ENCODE results near the gene ZNF155. TPM values are rescaled to one million over a fixed set of nuclear protein-coding genes. Genes with fewer than 3 reads are reported as not detected.

Gene ZNF155
- total and polyA plus RNA-seq, 11 donors: 4.0 to 7.7 (median 6.3) TPM

GRCh38 chr19:43966079-43966694 is 17.8 kb upstream of the ZNF155 start:
- ATAC-seq: no peak
- H3K27ac ChIP-seq: no peak overlapping the region
- WGBS, 4 donors: 98 to 99% (median 98%) methylated on average over 3 of the region's 3 CpGs
- intact Hi-C loops (cut with DNase I): no loop called here
- H3K9me3 ChIP-seq: peaks cover 0 to 100% (median 91%) of the 10 kb centered on the region in 12 donors
- H3K4me1 ChIP-seq: no peaks in the 10 kb centered on the region
- no peaks in the 10 kb centered on the region for H3K27me3 ChIP-seq
- no peak overlapping the region for H3K4me3 ChIP-seq
- peaks cover 20 to 96% (median 55%) of the 10 kb centered on the region in 9 donors for H3K36me3 ChIP-seq
- no peak for DNase-seq
- TF ChIP-seq POLR2A (IDR thresholded peaks at IDR 0.05): no peak
- no peak for TF ChIP-seq CTCF (IDR thresholded peaks at IDR 0.05)

GRCh38 chr19:43976732-43977131 is 7.3 kb upstream of the ZNF155 start:
- H3K36me3 ChIP-seq: no peaks in the 10 kb centered on the region
- no peak overlapping the region for H3K4me3 ChIP-seq
- TF ChIP-seq CTCF (IDR thresholded peaks at IDR 0.05): no peak
- TF ChIP-seq POLR2A (IDR thresholded peaks at IDR 0.05): no peak
- 90 to 96% (median 95%) methylated on average over 1 of the region's 1 CpG for WGBS, 4 donors
- intact Hi-C loops (cut with DNase I): no loop called here
- DNase-seq (no peak), ATAC-seq (no peak)
- H3K27ac ChIP-seq: no peak overlapping the region
- H3K9me3 ChIP-seq: peaks cover 0 to 100% (median 65%) of the 10 kb centered on the region in 12 donors
- no peaks in the 10 kb centered on the region for H3K27me3 ChIP-seq
- no peaks in the 10 kb centered on the region for H3K4me1 ChIP-seq

- intact Hi-C loops (cut with DNase I): loop anchor here in 2 of 10 donors (1.0 to 10.0 kb wide), 3 partner anchors 32 to 181 kb away; partner anchors contain the start of genes ZNF221 (in 1 of the 2), ZNF225 (in 1 of the 2) and ZNF226 (in 1 of the 2)
- Histone ChIP-seq H3K9me3 (peaks cover 0 to 44% (median 16%) of the 10 kb centered on the region in 12 donors), H3K36me3 (peaks cover 0 to 12% (median 3%) of the 10 kb centered on the region in 9 donors), H3K4me3 (peak overlapping the region in 10 of 12 donors; percentile 51 to 89 (median 72)), H3K27me3 (no peaks in the 10 kb centered on the region), H3K27ac (peak overlapping the region in 8 of 12 donors; percentile 25 to 91 (median 75)), H3K4me1 (peaks cover 0 to 15% (median 7%) of the 10 kb centered on the region in 12 donors)
- no peak for TF ChIP-seq POLR2A (IDR thresholded peaks at IDR 0.05)
- no peak for TF ChIP-seq CTCF (IDR thresholded peaks at IDR 0.05)
- 69 to 80% (median 79%) methylated on average over 2 of the region's 2 CpGs for WGBS, 4 donors
- ATAC-seq: no peak
- no peak for DNase-seq
Observed at GRCh38 chr19:43983544-43983911, 460 bp upstream of the ZNF155 start.

GRCh38 chr19:43984687-43985000 is 656 bp downstream of the ZNF155 start:
- H3K4me1 ChIP-seq: peaks cover 0 to 15% (median 7%) of the 10 kb centered on the region in 12 donors
- TF ChIP-seq POLR2A (IDR thresholded peaks at IDR 0.05) (no peak), CTCF (IDR thresholded peaks at IDR 0.05) (no peak)
- peaks cover 0 to 33% (median 12%) of the 10 kb centered on the region in 12 donors for H3K9me3 ChIP-seq
- ATAC-seq (peak; percentile 37 to 70 (median 50)), DNase-seq (peak in 4 of 5 donors; percentile 20 to 42 (median 26))
- WGBS, 4 donors: 0 to 5% (median 1%) methylated on average over 11 to 14 of the region's 14 CpGs
- peaks cover 0 to 23% (median 14%) of the 10 kb centered on the region in 9 donors for H3K36me3 ChIP-seq
- intact Hi-C loops (cut with DNase I): loop anchor here in 6 of 10 donors (1.0 to 10.0 kb wide), 7 partner anchors 18 to 180 kb away; partner anchors contain the start of genes ZNF230 (in 6 of the 6), ZNF45 (in 2 of the 6), ZNF221 (in 1 of the 6) and ZNF225 (in 1 of the 6)
- peak overlapping the region; percentile 51 to 89 (median 72) for H3K4me3 ChIP-seq
- H3K27ac ChIP-seq: peak overlapping the region in 11 of 12 donors; percentile 63 to 91 (median 76)
- H3K27me3 ChIP-seq: no peaks in the 10 kb centered on the region
